CD14-positive monocyte (primary cell): Measurements from ENCODE around the gene OAS1. TPM values are rescaled to one million over a fixed set of nuclear protein-coding genes. Genes with fewer than 3 reads are reported as not detected.

Experiments used
- DNase-seq, 3 donors: peaks; one replicate each; pipeline ENCODE4 v3.0.0-alpha.2; 2011 to 2022
- H2AFZ ChIP-seq: 2 replicates; pipeline ENCODE4 v1.6.0; 2012; ENCODE audit warnings: mild to moderate bottlenecking, low read depth, low read length, inconsistent platforms; ENCODE audit not compliant: insufficient read depth, poor library complexity, severe bottlenecking
- H3K27ac ChIP-seq, 2 donors: 1 replicate in 1 of 2; 2 replicates in 1 of 2; pipeline ENCODE4 v1.5.1; 2012 to 2013; ENCODE audit warnings: low read length in 2 of 2, control low read depth in 1 of 2, inconsistent platforms in 1 of 2, low read depth in 1 of 2, mild to moderate bottlenecking in 1 of 2
- H3K27me3 ChIP-seq, 2 donors: one replicate each; pipeline versions ENCODE4 v1.6.0 to v1.6.1; 2011 to 2013; ENCODE audit warnings: low read length in 2 of 2; ENCODE audit not compliant: control insufficient read depth in 2 of 2, insufficient read depth in 2 of 2
- H3K36me3 ChIP-seq, 2 donors: replicated peaks in 1 of 2; 1 replicate in 1 of 2; 2 replicates in 1 of 2; pipeline versions ENCODE4 v1.5.1 to v1.6.1; 2012 to 2013; ENCODE audit warnings: low read length in 2 of 2, control low read depth in 1 of 2, inconsistent platforms in 1 of 2, mild to moderate bottlenecking in 1 of 2; ENCODE audit not compliant: insufficient read depth in 2 of 2, control insufficient read depth in 1 of 2
- H3K4me1 ChIP-seq, 2 donors: 1 replicate in 1 of 2; 2 replicates in 1 of 2; pipeline versions ENCODE4 v1.5.1 to v1.6.1; 2012 to 2013; ENCODE audit warnings: low read length in 2 of 2, control low read depth in 1 of 2, inconsistent platforms in 1 of 2, mild to moderate bottlenecking in 1 of 2, moderate library complexity in 1 of 2; ENCODE audit not compliant: insufficient read depth in 2 of 2, control insufficient read depth in 1 of 2
- H3K4me2 ChIP-seq: replicated peaks from 2 replicates; pipeline ENCODE3; 2012; ENCODE audit warnings: low read length, moderate library complexity, mild to moderate bottlenecking; ENCODE audit not compliant: poor library complexity, severe bottlenecking; ENCODE audit errors: extremely low read depth
- H3K4me3 ChIP-seq, 3 experiments: fragments of 200-600 bp in 1 of 3; sonication (generic) in 1 of 3; replicated peaks in 1 of 3; 1 replicate in 2 of 3; 2 replicates in 1 of 3; pipeline ENCODE4 v1.5.1; 2011 to 2013; ENCODE audit warnings: low read length in 3 of 3, mild to moderate bottlenecking in 3 of 3, control low read depth in 2 of 3, low read depth in 2 of 3, inconsistent platforms in 1 of 3, moderate library complexity in 1 of 3
- H3K79me2 ChIP-seq: 2 replicates; pipeline ENCODE4 v1.6.0; 2012; ENCODE audit warnings: mild to moderate bottlenecking, control low read depth, inconsistent platforms, low read length, moderate library complexity; ENCODE audit not compliant: insufficient read depth
- H3K9ac ChIP-seq: 2 replicates; pipeline ENCODE4 v1.6.0; 2017; ENCODE audit warnings: low read length, mild to moderate bottlenecking; ENCODE audit not compliant: insufficient read depth, poor library complexity, severe bottlenecking
- H3K9me3 ChIP-seq, 2 donors: replicated peaks in 1 of 2; 1 replicate in 1 of 2; 2 replicates in 1 of 2; pipeline versions ENCODE4 v1.5.1 to v1.6.1; 2012 to 2013; ENCODE audit warnings: low read length in 2 of 2, control low read depth in 1 of 2; ENCODE audit not compliant: control insufficient read depth in 1 of 2, insufficient read depth in 1 of 2
- H4K20me1 ChIP-seq: 2 replicates; pipeline ENCODE4 v1.6.0; 2012; ENCODE audit warnings: mild to moderate bottlenecking, low read length, control low read depth, moderate library complexity; ENCODE audit not compliant: insufficient read depth
- H3K27ac Mint-ChIP-seq, 7 donors: one replicate each; pipeline ENCODE4 v1.8.0; 2020; ENCODE audit warnings: mild to moderate bottlenecking in 7 of 7, mixed read lengths in 7 of 7, moderate library complexity in 6 of 7, inconsistent platforms in 2 of 7
- H3K27me3 Mint-ChIP-seq, 3 donors: one replicate each; pipeline ENCODE4 v1.8.0; 2021 to 2022; ENCODE audit warnings: low read depth in 3 of 3, mild to moderate bottlenecking in 3 of 3, mixed read lengths in 3 of 3, moderate library complexity in 3 of 3, inconsistent platforms in 1 of 3
- H3K36me3 Mint-ChIP-seq, 2 donors: one replicate each; pipeline ENCODE4 v1.8.0; 2020; ENCODE audit warnings: mixed read lengths in 2 of 2, inconsistent platforms in 1 of 2, mild to moderate bottlenecking in 1 of 2
- H3K4me1 Mint-ChIP-seq: one replicate; pipeline ENCODE4 v1.8.0; 2020; ENCODE audit warnings: mild to moderate bottlenecking, mixed read lengths
- H3K4me3 Mint-ChIP-seq, 2 donors: one replicate each; pipeline ENCODE4 v1.8.0; 2020; ENCODE audit warnings: mild to moderate bottlenecking in 2 of 2, mixed read lengths in 2 of 2, moderate library complexity in 1 of 2
- H3K9me3 Mint-ChIP-seq, 7 donors: one replicate each; pipeline ENCODE4 v1.8.0; 2020 to 2022; ENCODE audit warnings: mixed read lengths in 7 of 7, mild to moderate bottlenecking in 6 of 7, moderate library complexity in 6 of 7, inconsistent platforms in 2 of 7
- WGBS: methylation state at CpG from one replicate; pipeline ENCODE4 v1.1.5; 2013; ENCODE audit warnings: missing lambda C conversion rate; ENCODE audit not compliant: insufficient coverage; 5-methylcytosine and 5-hydroxymethylcytosine counted together
- intact Hi-C, 2 donors: fragments of 100-400 bp; cut with micrococcal nuclease; formaldehyde crosslinking; loops; one replicate each; pipeline versions ENCODE4 v1.15.0 to v1.15.1; 2023
- polyA plus RNA-seq, 3 donors: library from polyadenylated mRNA; depleted of rRNA in 1 of 3; unstranded in 2 of 3; stranded (reverse) in 1 of 3; fragments of 300-500 nt in 2 of 3; fragments of >200 nt in 1 of 3; fragmentation: Illumina TruSeq in 2 of 3; gene quantifications; 1 replicate in 2 of 3; 2 replicates in 1 of 3; pipeline ENCODE4 v1.2.3, GENCODE V29; 2012 to 2021
- TF ChIP-seq, protein P1 (sequence below): fragments of 200-600 bp; IDR thresholded peaks from one replicate; pipeline ENCODE4 v1.8.0; 2022; ENCODE audit warnings: antibody characterized with exemption, mild to moderate bottlenecking

OAS1 gene
- polyA plus RNA-seq, 3 donors, result 111 to 237 (median 237) TPM

DNA sequence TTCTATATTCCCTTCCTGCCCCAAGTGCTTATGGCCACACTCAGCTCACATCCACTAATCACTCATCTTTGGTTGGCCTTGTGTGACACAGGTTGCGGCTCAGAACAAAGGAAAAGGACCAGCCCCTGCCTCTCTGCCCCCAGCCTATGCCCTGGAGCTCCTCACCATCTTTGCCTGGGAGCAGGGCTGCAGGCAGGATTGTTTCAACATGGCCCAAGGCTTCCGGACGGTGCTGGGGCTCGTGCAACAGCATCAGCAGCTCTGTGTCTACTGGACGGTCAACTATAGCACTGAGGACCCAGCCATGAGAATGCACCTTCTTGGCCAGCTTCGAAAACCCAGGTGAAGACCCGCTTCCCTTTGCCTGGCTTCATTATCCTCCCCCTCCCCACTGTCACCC, 55.8 kb downstream of the OAS1 start:
- intact Hi-C loops, result no loop called here
- Histone ChIP-seq H3K4me1 (no peaks in the 10 kb centered on the region), H3K27ac (no peak overlapping the region), H3K27me3 (no peaks in the 10 kb centered on the region), H2AFZ (no peak overlapping the region), H3K79me2 (no peaks in the 10 kb centered on the region), H3K36me3 (peaks cover 70 to 96% of the 10 kb centered on the region in 2 donors), H3K4me3 (no peak overlapping the region), H3K4me2 (no peak overlapping the region), H4K20me1 (no peaks in the 10 kb centered on the region), H3K9ac (no peak overlapping the region), H3K9me3 (peaks cover 6 to 15% of the 10 kb centered on the region in 2 donors)
- Mint-ChIP-seq H3K36me3 (peaks cover 90 to 97% of the 10 kb centered on the region in 2 donors), H3K27me3 (no peaks in the 10 kb centered on the region), H3K27ac (no peak overlapping the region), H3K4me1 (no peaks in the 10 kb centered on the region), H3K4me3 (no peak overlapping the region), H3K9me3 (peaks cover 6 to 26% (median 14%) of the 10 kb centered on the region in 7 donors)
- 96% methylated on average over 5 of the region's 7 CpGs for WGBS
- TF ChIP-seq, protein P1, sequence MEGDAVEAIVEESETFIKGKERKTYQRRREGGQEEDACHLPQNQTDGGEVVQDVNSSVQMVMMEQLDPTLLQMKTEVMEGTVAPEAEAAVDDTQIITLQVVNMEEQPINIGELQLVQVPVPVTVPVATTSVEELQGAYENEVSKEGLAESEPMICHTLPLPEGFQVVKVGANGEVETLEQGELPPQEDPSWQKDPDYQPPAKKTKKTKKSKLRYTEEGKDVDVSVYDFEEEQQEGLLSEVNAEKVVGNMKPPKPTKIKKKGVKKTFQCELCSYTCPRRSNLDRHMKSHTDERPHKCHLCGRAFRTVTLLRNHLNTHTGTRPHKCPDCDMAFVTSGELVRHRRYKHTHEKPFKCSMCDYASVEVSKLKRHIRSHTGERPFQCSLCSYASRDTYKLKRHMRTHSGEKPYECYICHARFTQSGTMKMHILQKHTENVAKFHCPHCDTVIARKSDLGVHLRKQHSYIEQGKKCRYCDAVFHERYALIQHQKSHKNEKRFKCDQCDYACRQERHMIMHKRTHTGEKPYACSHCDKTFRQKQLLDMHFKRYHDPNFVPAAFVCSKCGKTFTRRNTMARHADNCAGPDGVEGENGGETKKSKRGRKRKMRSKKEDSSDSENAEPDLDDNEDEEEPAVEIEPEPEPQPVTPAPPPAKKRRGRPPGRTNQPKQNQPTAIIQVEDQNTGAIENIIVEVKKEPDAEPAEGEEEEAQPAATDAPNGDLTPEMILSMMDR, result no peak
- DNase-seq, result peak in 1 of 3 donors; percentile 0

DNA sequence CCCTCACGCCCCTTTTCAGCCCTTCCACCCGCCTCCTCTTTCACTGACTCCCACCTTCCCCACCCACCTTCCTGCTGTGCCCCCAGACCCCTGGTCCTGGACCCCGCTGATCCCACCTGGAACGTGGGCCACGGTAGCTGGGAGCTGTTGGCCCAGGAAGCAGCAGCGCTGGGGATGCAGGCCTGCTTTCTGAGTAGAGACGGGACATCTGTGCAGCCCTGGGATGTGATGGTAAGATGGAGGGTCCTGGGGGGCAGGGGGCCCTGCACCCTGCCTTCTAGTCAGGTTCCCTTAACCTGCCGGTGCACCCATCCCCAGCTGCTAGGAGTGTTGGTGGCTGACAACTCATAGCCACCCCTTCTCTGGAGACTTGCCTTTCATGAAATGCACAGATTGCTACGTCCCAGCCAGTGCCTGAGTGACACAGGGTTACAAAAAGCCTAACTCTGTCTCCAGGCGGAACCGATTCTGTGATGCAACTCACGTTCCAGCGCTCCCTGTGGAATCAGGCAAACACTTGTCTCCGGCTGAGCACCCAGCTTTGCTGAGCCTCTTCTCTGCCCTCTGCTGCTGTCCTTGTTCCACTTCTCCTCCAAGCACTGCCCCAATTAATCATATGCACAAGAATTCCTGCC, 56.6 kb downstream of the OAS1 start:
- Histone ChIP-seq H3K79me2 (no peaks in the 10 kb centered on the region), H3K36me3 (peaks cover 77 to 100% of the 10 kb centered on the region in 2 donors), H3K27me3 (no peaks in the 10 kb centered on the region), H3K9me3 (peaks cover 6 to 15% of the 10 kb centered on the region in 2 donors), H3K4me1 (no peaks in the 10 kb centered on the region), H3K4me3 (no peak overlapping the region), H4K20me1 (no peaks in the 10 kb centered on the region), H3K9ac (no peak overlapping the region), H3K27ac (no peak overlapping the region), H2AFZ (no peak overlapping the region), H3K4me2 (no peak overlapping the region)
- H3K4me1 Mint-ChIP-seq, result no peaks in the 10 kb centered on the region
- TF ChIP-seq, protein P1, result no peak
- no peak overlapping the region for H3K4me3 Mint-ChIP-seq
- no peak overlapping the region for H3K27ac Mint-ChIP-seq
- WGBS, result 95% methylated on average over 14 of the region's 14 CpGs
- intact Hi-C loops, result no loop called here
- H3K36me3 Mint-ChIP-seq, result peaks cover 89 to 98% of the 10 kb centered on the region in 2 donors
- no peaks in the 10 kb centered on the region for H3K27me3 Mint-ChIP-seq
- DNase-seq, result no peak
- H3K9me3 Mint-ChIP-seq, result peaks cover 2 to 22% (median 11%) of the 10 kb centered on the region in 7 donors
